ENCODE data around the gene NTN4.
"Not testable (repeated sequence)": the region's sequence is repeated elsewhere in the genome, so short reads cannot be mapped to it uniquely, and the experiment has no call there.

The NTN4 gene

DNA sequence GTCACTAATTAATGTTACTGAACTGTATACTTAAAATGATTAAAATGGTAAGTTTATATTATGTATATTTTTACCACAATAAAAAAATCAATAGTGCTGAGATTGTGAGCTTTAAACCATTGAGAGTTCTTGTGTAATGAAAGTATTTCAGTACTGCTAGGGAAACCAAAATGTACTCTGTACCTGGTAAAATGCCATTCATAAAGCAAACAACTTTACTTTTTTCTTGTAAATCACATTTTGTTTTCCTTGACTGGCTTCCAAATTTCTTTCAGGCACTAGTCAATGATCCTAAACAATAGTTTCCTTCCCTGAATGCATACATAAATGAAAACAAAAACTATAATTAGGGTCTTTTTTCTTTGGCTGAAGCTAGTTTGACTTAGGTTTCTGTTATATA is 38.8 kb upstream of the NTN4 start:
- TF ChIP-seq ZFX (IDR thresholded peaks at IDR 0.05) = no peak
- TF ChIP-seq, protein P1, sequence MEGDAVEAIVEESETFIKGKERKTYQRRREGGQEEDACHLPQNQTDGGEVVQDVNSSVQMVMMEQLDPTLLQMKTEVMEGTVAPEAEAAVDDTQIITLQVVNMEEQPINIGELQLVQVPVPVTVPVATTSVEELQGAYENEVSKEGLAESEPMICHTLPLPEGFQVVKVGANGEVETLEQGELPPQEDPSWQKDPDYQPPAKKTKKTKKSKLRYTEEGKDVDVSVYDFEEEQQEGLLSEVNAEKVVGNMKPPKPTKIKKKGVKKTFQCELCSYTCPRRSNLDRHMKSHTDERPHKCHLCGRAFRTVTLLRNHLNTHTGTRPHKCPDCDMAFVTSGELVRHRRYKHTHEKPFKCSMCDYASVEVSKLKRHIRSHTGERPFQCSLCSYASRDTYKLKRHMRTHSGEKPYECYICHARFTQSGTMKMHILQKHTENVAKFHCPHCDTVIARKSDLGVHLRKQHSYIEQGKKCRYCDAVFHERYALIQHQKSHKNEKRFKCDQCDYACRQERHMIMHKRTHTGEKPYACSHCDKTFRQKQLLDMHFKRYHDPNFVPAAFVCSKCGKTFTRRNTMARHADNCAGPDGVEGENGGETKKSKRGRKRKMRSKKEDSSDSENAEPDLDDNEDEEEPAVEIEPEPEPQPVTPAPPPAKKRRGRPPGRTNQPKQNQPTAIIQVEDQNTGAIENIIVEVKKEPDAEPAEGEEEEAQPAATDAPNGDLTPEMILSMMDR (conservative IDR thresholded peaks at IDR 0.05) = no peak
- H3K27ac ChIP-seq = peak overlapping the region; percentile 36; the same call in 1 of the 2 replicates

DNA sequence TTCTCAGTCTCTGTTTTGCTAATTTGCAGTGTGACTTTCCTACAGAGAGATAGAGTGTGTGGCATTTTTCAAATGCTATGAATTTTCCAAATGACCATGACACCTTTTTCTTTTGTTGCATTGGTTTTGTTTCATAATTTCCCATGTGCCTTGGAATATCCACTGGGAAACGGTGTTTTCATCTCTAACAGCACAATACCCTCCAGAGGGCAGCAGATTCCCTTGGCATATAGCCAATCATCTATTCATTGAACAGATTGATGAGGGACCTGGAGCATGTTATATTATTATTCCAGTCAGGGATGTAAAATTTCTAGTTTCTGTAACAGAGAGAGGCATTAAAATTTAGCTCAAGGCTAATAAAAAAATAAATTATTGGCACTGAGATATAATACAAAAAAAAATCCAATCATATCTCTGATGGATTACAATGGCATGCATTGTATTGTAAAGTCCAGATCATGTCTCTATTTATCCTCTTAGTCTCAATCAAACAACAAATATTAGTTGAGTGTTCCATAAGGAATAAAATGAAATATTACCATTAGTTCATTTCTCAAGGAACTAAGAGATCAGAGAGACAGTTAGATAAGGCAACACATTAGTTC is 29.6 kb upstream of the NTN4 start:
- no peak overlapping the region for H3K27ac ChIP-seq
- TF ChIP-seq ZFX (IDR thresholded peaks at IDR 0.05) = no peak
- TF ChIP-seq, protein P1 (conservative IDR thresholded peaks at IDR 0.05) = peak; percentile 75

DNA sequence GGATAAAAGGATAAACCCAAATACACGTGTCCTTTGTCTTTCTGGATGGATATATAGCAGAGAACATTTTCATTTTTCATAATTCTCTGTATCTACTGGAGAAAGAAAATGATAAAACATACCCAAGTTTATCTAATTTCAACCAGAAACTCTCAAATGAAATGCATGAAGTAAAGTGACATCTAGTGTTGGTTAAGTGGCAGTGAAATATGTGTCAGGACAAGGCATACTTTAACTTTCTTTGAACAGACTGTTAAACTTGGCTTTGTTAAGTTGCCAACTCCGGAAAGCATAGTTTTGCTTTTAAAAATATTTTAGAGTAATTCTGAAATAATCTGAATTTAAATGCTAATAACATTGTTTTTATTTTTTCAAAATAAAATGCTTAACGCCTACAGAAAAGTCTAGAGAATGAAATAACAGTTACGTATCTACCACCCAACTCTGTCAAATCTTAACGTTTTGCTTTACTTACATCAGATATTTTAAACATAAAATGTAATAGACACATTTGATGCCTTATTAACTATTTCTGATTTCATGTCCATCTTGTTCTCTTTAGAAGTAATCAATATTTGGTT is 25.2 kb upstream of the NTN4 start:
- TF ChIP-seq ZFX (IDR thresholded peaks at IDR 0.05) = no peak
- TF ChIP-seq, protein P1 (conservative IDR thresholded peaks at IDR 0.05) = peak; percentile 81
- no peak overlapping the region for H3K27ac ChIP-seq

DNA sequence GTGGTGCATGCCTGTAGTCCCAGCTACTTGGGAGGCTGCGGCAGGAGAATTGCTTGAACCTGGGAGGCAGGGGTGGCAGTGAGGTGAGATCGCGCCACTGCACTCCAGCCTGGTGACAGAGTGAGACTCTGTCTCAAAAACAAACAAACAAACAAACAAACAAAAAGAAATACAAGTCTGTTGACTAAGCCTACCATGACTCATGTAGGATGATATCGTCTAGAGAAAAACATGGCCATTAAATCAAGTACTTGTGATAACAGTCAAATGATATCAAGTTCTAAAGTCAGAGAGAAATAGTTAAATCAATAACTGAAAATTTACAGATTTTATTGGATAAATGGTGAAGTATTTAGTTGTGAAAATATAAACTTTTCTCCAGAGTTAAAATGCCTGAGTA is 21.6 kb upstream of the NTN4 start:
- not testable (repeated sequence) for H3K27ac ChIP-seq

DNA sequence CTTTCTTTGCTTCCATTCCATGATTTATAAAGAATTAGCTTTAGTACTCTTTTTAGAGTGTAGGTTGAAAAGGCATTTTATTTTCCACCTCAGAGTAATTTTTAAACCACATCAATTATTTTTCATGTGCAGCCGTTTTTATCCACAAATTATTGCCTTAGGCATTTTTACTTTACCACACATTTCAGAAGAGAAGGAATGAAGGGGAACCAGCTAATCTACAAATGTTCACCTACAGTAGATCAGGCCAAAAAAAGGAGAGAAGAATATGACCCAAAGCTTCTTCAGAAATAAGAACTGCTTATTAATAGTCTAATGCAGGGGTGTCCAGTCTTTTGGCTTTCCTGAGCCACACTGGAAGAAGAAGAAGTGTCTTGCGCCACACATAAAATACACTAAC is 19.8 kb upstream of the NTN4 start:
- no peak overlapping the region for H3K27ac ChIP-seq
- TF ChIP-seq, protein P1 (conservative IDR thresholded peaks at IDR 0.05) = no peak
- TF ChIP-seq ZFX (IDR thresholded peaks at IDR 0.05) = no peak

DNA sequence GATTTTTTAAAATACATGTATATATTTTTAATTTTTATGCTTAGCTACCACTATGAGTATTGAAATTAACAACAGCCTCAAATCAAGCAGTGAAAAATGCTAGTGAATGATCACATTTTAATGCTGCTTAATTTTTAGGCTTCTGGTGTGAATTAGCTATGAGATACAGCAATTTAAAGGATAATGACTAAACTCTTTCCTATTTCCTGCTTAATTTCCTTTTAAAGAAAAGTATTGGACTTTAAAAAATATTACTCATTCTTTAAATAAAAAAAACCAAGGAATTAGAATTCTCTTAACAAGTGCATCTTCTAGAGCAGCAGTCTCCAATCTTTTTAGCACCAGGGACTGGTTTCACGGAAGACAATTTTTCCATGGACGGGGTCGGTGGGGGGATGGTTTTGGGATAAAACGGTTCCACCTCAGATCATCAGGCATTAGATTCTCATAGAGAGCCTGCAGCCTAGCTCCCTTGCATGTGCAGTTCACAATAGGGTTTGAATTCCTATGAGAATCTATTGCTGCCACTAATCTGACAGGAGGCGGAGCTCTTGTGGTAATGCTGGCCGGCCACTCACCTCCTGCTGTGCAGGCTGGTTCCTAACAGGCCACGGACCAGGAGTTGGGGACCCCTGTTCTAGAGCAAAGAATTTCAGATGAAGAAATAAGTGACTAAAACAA is 18.6 kb upstream of the NTN4 start:
- TF ChIP-seq, protein P1 (conservative IDR thresholded peaks at IDR 0.05) = no peak
- TF ChIP-seq ZFX (IDR thresholded peaks at IDR 0.05) = no peak
- H3K27ac ChIP-seq = no peak overlapping the region

DNA sequence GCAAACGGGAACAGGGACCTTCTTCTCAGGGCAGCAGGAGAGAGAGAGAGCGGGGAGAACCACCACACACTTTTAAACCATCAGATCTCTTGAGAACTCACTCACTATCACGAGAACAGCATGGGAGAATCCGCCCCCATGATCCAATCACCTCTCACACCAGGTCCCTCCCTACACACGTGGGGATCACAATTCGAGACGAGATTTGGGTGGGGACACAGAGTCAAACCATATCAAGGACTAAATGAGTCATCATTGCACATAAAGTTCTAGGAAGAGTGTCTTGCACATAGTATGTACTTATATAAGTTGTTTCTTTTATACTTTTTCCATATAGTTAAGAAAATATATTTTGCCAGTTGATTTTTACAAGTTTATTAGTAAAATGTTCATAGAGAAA is 17.6 kb upstream of the NTN4 start:
- H3K27ac ChIP-seq = no peak overlapping the region
- TF ChIP-seq, protein P1 (conservative IDR thresholded peaks at IDR 0.05) = no peak
- no peak for TF ChIP-seq ZFX (IDR thresholded peaks at IDR 0.05)
